HG03439 (cell line): ENCODE measurements around the gene MALRD1.

ENCODE experiments used
- ATAC-seq: cut with Tn5 transposase; IDR thresholded peaks from one replicate; pipeline ENCODE4 v1.9.1; 2021; ENCODE audit warnings: mild to moderate bottlenecking, moderate library complexity; ENCODE audit not compliant: unreplicated experiment

The MALRD1 gene

DNA sequence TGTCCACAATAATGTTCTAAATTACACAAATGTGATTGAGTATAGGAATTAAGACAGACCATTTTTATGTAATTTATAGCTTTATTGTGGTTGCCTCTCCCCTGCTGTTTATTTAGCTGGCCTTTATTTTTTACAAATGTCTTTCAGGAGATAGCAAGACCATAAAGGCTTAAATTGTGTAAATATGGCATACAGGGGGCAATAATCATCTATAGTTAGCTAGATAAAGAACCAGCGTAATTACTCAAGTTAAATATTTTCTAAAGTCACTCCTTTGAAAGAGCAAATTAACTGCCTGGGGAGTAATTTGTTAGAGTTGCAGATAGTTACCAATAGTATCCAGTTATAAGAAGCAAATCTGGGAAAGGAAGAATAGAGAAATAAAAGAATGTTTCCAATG, at the start of gene MALRD1:
Gene MALRD1, plus strand, starts transcription at position 313 of the 400 bp plus-strand sequence. CDS start 138 bp downstream, outside the sequence.
- ATAC-seq: no peak

DNA sequence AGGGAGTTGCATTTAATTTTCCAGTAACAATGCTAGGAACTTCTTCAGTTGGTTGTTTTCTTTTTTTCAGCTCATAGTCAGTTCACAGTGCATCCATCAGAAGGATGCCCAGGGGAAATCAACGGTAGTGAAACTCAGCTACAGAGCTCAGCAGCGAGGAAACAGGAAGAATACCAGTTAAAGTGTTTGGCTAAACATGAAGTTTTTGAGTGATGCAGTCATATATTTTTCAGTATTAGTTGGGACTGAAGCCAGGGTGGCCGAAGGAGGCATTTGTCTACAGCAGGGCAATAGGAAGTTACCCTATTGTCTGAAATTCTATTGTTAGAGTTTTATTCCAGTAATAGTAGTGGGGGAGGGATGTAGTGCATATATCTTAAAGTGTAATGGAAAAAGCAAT, 45.3 kb upstream of the MALRD1 start:
- no peak for ATAC-seq

DNA sequence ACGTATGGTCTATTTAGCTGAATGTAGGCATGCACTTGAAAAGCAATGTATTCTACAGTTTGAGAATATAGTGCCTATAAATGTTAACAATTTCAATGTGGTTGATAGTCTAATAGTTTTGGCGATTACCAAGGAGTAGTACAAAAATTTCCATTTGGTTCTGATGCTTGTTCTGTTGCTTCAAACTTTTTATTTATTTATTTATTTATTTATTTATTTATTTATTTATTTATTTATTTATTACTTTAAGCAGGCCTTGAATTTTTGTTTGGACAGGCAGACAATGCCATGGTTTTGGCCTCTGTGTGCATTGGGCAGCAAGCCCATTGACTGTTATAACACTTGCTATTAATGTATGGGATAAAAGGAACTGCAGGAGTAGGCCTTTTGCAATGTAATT, 36.5 kb upstream of the MALRD1 start:
- no peak for ATAC-seq

- no peak for ATAC-seq
These were observed 34.6 kb upstream of the MALRD1 start for GRCh38 chr10:19014034-19014433.

- no peak for ATAC-seq
These were observed 34.1 kb upstream of the MALRD1 start for GRCh38 chr10:19014498-19014897.

- no peak for ATAC-seq
These were observed 31.3 kb upstream of the MALRD1 start for GRCh38 chr10:19017116-19017890.

GRCh38 chr10:19021162-19021561, 27.4 kb upstream of the MALRD1 start:
- ATAC-seq: no peak

GRCh38 chr10:19024611-19025010, 24.0 kb upstream of the MALRD1 start:
- no peak for ATAC-seq

DNA sequence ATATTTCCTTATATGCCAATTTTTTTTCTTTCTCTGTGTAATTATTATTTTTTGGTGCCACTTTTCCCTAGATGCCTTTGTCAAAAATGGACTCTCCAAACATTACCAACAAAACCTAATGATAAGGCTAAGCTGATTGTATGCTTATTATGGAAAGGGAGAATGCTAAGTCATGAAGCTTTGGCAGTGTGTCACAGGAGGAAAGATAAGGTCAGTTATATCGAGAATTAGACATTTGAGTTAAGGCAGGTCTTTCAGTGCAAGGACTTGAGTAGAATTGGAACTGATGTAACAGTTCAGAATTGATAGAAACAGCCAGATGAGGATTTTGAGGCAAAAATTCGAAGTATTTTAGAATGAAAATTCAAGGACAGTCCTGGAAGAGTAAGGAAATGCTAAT, 16.8 kb upstream of the MALRD1 start:
- no peak for ATAC-seq

DNA sequence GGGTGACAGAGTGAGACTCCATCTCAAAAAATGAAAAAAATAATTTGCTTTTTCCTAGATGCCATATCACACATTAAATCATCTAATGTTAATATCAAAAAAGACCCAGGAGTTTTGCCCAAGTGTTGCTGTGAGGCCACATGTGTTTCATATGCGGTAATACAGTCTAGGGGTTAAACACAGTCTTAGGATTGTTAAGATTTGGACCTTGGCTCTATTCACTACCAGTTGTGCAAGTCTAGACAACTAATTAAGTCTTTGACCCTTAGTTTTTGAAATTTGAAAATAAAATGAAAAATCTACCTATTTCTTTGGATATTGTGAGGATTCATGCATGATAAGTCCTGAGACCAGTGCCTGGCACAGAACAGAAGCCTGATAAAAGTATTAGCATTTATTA, 14.9 kb upstream of the MALRD1 start:
- ATAC-seq: no peak

DNA sequence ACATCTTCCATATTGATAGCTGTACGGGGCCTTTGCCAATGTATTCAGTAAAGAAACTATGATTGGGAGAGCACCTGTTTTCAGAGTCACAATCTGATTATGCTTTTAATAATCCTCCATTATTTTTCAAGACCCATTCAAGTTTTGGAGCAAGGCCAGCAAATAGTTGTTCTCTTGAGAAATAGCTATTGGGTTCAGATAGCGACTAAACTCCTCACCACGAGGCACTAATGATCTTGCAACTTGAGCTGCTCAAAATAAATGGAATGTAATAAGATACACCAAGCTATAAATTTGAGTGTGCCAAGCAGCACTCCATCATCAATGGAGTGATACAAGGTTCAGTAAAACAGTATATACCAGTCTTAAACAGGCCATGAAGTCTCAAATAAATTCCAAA, 7.4 kb upstream of the MALRD1 start:
- ATAC-seq: no peak

- ATAC-seq: no peak
These were observed 5.2 kb upstream of the MALRD1 start for GRCh38 chr10:19043431-19043830.

DNA sequence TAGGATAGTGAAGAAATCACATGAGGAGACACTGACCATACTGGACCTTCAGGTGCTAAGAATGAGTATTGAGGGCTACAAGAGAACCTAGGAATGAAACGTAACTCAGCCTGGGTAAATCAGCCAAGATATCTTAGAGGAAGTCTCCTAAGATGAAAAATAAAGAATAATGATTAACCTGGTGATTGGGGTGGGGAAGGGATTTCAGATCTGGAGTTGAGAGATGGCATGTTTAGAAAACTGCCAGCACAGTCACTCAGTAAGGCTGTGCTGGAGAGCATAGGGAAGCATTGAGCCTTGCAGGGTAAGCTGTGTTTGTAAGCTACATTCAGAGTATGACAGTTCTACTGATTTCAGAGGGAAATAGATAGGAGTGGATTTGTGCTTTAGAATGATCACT, 1.9 kb upstream of the MALRD1 start:
- no peak for ATAC-seq

- no peak for ATAC-seq
These were observed 290 bp downstream of the MALRD1 start for GRCh38 chr10:19048891-19049290.

DNA sequence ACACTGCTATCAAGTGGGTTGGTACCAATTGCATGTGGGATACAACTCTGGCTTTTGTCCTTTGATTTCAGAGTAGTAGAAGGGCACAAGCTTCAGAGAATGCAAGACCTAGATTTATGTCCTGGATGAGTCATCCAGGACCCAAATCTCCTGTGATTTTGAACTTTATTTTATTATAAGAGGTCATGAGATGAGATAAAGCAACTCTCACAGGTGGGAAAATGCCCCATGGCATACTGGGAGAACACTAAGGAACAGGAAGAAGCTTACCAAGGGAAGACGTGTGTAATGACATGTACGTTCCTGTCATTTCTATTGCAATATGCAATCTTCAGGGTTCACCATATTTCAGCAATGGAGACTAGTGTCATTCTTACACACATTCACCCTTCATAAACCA, 966 bp downstream of the MALRD1 start:
- ATAC-seq: no peak

- ATAC-seq: no peak
These were observed 5.8 kb downstream of the MALRD1 start for GRCh38 chr10:19054289-19054835.

- ATAC-seq: no peak
These were observed 9.4 kb downstream of the MALRD1 start for GRCh38 chr10:19058046-19058445.

GRCh38 chr10:19063986-19064385, 15.4 kb downstream of the MALRD1 start:
- no peak for ATAC-seq

GRCh38 chr10:19071946-19072345, 23.3 kb downstream of the MALRD1 start:
- ATAC-seq: no peak

DNA sequence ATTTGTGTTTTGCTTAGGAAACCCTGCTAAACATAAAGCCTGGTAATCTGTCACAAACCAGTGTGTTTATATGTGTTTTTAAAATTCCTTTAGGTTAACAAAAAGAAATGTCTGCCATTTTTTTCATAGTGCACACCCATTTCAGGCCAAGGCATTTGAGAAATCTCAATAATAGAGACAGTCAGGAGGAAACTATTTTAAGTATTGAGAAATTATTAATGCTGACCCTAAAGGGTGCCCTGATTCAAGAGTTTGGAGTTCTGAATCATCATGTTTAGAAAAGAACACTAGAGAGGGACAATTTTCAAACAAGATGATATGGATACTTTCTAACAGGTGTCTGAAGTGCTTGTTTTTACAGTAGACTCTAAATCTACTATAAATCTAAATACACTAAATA, 28.7 kb downstream of the MALRD1 start:
- no peak for ATAC-seq

- no peak for ATAC-seq
These were observed 48.0 kb downstream of the MALRD1 start for GRCh38 chr10:19096501-19097073.

GRCh38 chr10:19097151-19097550, 48.5 kb downstream of the MALRD1 start:
- no peak for ATAC-seq
